ENCODE data around the gene SMIM38.
A peak's percentile ranks its signal among the peaks of the same experiment; 100 is the strongest.

- TF ChIP-seq GABPA (IDR thresholded peaks at IDR 0.05 in 1 of 2, conservative IDR thresholded peaks at IDR 0.05 in 1 of 2), result no peak
- TF ChIP-seq, protein P1, sequence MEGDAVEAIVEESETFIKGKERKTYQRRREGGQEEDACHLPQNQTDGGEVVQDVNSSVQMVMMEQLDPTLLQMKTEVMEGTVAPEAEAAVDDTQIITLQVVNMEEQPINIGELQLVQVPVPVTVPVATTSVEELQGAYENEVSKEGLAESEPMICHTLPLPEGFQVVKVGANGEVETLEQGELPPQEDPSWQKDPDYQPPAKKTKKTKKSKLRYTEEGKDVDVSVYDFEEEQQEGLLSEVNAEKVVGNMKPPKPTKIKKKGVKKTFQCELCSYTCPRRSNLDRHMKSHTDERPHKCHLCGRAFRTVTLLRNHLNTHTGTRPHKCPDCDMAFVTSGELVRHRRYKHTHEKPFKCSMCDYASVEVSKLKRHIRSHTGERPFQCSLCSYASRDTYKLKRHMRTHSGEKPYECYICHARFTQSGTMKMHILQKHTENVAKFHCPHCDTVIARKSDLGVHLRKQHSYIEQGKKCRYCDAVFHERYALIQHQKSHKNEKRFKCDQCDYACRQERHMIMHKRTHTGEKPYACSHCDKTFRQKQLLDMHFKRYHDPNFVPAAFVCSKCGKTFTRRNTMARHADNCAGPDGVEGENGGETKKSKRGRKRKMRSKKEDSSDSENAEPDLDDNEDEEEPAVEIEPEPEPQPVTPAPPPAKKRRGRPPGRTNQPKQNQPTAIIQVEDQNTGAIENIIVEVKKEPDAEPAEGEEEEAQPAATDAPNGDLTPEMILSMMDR (IDR thresholded peaks at IDR 0.05; ENCODE audit: low read depth, low read length, missing input control), result peak; percentile 4
- TF ChIP-seq RAD21 (IDR thresholded peaks at IDR 0.05), result no peak
- TF ChIP-seq MAX (IDR thresholded peaks at IDR 0.05), result no peak
- no peak for TF ChIP-seq YY1 (IDR thresholded peaks at IDR 0.05)
- no peak for TF ChIP-seq ZBTB33 (IDR thresholded peaks at IDR 0.05)
- no peak for TF ChIP-seq JUND (IDR thresholded peaks at IDR 0.05)
Observed at GRCh38 chr11:69166218-69167115, 10.7 kb downstream of the SMIM38 start.
